GM12874 (cell line): ENCODE results near the gene GRHL1.

Experiments used
- TF ChIP-seq, protein P1 (sequence below): IDR thresholded peaks from 2 replicates; pipeline ENCODE4 v1.5.1; 2011; ENCODE audit warnings: low read depth, mild to moderate bottlenecking, control low read depth, low read length, moderate library complexity; ENCODE audit not compliant: insufficient read depth

GRHL1 gene

DNA sequence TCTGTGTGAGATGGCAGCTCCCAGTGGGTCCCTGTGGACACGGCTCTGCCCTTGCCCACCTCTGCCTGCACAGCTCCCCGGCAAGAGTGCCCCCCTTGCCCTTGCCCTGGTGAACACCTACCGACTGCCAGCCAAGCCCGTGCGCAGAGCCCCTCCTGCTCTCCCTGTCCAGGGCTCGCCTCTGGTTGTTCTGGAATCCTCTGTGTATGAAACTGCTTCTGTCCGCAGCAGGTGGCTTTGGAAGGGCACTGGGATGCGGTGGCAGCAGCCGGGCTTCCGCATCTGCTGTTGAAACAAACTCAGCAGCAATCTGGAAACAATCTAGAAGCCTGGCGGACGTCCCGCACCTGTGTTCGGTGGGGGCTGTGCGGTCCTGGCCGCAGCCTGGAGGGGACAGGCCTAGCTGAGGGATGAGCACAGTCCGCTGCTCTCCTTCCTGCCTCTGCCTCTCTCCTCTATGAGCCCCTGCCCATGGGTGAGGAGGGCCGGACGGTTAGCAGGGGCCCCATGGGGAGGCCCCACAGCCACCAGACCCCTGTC, 57.8 kb downstream of the GRHL1 start:
- TF ChIP-seq, protein P1, sequence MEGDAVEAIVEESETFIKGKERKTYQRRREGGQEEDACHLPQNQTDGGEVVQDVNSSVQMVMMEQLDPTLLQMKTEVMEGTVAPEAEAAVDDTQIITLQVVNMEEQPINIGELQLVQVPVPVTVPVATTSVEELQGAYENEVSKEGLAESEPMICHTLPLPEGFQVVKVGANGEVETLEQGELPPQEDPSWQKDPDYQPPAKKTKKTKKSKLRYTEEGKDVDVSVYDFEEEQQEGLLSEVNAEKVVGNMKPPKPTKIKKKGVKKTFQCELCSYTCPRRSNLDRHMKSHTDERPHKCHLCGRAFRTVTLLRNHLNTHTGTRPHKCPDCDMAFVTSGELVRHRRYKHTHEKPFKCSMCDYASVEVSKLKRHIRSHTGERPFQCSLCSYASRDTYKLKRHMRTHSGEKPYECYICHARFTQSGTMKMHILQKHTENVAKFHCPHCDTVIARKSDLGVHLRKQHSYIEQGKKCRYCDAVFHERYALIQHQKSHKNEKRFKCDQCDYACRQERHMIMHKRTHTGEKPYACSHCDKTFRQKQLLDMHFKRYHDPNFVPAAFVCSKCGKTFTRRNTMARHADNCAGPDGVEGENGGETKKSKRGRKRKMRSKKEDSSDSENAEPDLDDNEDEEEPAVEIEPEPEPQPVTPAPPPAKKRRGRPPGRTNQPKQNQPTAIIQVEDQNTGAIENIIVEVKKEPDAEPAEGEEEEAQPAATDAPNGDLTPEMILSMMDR, result no peak

DNA sequence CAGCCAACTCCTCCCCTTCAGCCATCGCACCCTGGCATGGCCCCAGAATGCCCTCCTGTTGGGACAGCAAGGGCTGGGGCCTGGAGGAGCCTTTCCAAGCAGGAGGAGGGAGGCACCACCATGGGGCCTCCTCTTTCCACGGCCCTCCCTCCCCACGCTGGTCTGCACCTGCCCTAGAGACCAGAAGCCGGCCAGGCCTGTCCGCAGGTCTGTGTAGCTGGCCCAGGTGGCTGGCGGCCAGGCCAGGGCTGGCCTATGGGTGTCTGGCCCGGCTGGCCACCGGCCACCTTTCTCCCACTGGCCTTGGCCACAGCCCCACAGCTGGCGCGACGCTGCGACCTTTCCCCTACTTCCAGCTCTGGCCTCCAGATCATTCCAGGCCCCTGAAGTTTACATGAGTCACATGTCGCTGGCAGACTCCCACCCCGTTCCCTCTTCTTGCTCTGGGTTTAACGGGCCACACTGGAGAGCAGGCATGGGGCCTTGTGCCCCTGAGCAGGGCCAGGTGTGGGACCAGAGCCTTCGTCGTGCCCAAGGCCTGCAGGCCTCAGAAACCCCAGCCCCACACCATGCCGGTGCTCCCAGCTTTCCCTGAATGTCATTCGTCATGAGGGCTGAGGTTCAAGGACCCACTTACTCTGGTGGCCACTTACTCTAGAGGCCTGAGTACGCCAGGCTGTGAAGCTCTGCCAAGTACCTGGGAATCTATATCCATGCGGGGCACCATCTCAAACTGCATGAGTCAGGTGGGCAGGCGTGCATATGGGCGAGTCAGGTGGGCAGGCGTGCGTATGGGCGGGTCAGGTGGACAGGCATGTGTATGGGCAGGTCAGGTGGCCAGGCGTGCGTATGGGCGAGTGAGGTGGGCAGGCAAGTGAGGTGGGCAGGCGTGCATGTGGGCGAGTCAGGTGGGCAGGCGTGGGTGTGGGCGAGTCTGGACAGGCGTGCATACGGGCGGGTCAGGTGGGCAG, 58.6 kb downstream of the GRHL1 start:
- TF ChIP-seq, protein P1, result no peak

DNA sequence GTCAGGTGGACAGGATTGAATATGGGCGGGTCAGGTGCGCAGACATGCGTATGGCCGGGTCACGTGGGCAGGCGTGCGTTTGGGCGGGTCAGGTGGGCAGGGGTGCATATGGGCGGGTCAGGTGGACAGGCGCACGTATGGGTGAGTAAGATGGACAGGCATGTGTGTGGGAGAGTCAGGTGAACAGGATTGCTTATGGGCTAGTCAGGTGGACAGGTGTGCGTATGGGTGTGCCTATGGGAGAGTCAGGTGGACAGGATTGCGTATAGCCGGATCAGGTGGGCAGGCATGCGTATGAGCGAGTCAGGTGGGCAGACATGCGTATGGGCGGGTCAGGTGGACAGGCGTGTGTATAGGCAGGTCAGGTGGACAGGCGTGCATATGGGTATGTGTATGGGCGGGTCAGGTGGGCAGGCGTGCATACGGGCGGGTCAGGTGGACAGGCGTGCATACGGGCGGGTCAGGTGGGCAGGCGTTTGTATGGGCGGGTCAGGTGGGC, 61.5 kb downstream of the GRHL1 start:
- TF ChIP-seq, protein P1, result no peak

DNA sequence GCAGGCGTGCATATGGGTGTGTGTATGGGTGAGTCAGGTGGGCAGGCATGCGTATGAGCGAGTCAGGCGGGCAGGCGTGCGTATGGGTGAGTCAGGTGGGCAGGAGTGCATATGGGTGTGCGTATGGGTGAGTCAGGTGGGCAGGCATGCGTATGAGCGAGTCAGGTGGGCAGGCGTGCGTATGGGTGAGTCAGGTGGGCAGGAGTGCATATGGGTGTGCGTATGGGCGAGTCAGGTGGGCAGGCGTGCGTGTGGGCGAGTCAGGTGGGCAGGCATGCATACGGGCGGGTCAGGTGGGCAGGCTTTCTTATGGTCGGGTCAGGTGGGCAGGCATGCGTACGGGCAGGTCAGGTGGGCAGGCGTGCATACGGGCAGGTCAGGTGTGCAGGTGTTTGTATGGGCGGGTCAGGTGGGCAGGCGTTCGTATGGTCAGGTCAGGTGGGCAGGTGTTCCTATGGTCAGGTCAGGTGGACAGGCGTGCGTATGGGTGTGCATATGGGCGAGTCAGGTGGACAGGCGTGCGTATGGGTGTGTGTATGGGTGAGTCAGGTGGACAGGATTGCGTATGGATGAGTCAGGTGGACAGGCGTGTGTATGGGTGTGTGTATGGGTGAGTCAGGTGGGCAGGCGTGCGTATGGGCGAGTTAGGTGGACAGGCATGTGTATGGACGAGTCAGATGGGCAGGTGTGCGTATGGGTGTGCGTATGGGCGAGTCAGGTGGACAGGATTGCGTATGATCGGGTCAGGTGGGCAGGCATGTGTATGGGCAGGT, 63.1 kb downstream of the GRHL1 start:
- TF ChIP-seq, protein P1, result no peak

DNA sequence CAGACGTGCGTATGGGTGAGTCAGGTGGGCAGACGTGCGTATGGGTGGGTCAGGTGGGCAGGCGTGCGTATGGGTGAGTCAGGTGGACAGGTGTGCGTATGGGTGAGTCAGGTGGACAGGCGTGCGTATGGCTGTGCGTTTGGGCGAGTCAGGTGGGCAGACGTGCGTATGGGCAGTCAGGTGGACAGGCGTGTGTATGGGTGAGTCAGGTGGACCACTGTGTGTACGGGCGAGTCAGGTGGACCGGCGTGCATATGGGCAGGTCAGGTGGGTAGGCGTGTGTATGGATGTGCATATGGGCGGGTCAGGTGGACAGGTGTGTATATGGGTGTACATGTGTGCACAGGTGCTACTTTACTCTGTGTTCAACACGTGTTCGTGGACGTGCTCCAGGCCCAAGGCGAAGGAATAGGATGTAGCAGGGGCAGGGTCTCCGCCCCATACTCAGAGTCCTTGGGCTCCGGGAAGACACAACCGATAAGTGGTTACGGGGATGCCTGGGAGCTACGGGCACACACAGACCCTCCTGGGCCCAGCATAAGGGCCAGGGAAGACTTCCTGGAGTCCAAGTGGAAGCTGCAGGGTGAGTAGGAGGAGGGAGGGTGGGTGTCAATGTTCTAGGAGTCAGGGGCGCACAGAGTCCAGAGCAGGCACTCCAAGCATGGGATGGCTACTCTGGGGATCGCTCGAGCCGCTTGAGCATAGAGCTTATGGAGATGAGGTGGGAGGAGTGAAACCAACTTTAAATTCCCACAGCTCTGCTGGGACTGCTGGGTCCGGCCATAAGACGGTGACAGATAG, 64.7 kb downstream of the GRHL1 start:
- TF ChIP-seq, protein P1, result no peak

DNA sequence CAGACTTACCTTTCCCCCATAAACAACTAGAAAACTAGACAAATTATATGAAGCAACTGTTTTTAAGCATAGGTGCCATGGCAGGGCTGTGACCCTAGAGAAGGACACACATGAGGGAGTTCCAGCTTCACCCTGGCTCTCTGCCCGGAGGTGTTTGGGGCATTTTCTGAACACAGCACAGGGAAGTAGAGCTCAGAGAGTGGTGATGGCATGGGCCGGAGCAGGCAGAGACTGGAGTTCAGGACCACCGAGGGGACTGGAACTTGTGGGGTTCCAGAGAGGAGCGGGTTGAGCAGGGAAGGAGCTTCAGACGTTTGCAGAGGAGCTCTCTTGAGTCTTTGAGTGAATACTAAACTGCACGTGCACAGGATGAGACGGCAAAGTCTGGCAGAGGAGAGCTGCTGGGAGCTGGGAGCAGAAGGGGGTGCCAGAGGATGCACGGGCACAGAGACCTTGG, 65.3 kb downstream of the GRHL1 start:
- TF ChIP-seq, protein P1, result no peak
